ENCODE data around the gene HDAC6. TPM values are rescaled to one million over a fixed set of nuclear protein-coding genes. Genes with fewer than 3 reads are reported as not detected.

Gene HDAC6
- total and polyA plus RNA-seq, 10 of the 15 experiments (the other 5 are each of a cell fraction or from before 2014, with no cell fraction given), result 8.3 to 47.0 (median 34.1) TPM

DNA sequence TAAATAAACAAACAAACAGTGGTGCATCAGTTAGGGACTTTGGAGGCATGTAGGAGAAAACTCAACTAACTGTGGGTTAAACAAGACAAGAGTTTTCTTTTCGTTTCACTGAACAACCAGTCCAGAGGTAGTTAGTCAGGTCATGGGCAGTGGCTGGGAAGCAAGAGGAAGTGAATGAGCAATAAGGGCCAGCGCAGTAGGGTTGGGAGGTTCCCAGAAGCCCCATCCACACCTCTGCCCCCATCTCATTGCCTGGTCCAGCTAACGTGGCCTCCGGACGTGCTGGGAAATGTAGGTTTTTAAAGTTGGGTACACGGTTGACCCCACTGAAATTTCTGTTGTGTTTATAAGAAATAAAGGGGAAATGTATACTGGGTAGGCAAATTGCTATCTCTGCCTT is 31.6 kb upstream of the HDAC6 start:
- Histone ChIP-seq H3K9ac (ENCODE audit: control insufficient read depth, insufficient read depth, low read length) (no peak overlapping the region), H3K27me3 (replicated peaks in 1 of 2; ENCODE audit: control insufficient read depth in 2 of 2, insufficient read depth in 2 of 2, low read length in 1 of 2) (no peaks in the 10 kb centered on the region), H3K9me3 (replicated peaks; ENCODE audit: control insufficient read depth, insufficient read depth, low read length) (no peaks in the 10 kb centered on the region), H3K4me2 (ENCODE audit: control insufficient read depth, insufficient read depth) (no peak overlapping the region), H3K27ac (ENCODE audit: control insufficient read depth, insufficient read depth) (no peak overlapping the region), H3K79me2 (ENCODE audit: control insufficient read depth, insufficient read depth, low read length) (no peaks in the 10 kb centered on the region), H3K36me3 (ENCODE audit: control insufficient read depth in 2 of 2, insufficient read depth in 2 of 2, low read length in 1 of 2) (no peaks in the 10 kb centered on the region), H3K4me1 (ENCODE audit: control insufficient read depth, insufficient read depth, low read length) (no peaks in the 10 kb centered on the region), H2AFZ (ENCODE audit: control insufficient read depth, low read depth, low read length) (no peak overlapping the region), H3K4me3 (no peak overlapping the region), H4K20me1 (ENCODE audit: control insufficient read depth, insufficient read depth) (no peaks in the 10 kb centered on the region)
- ChIA-PET CTCF (no interaction called here), SMC1A (ENCODE audit: uncharacterized antibody, unreplicated experiment) (no interaction called here), POLR2A (no interaction called here), RAD21 (ENCODE audit: unreplicated experiment) (no interaction called here)
- ATAC-seq (no peak), DNase-seq (ENCODE audit: low read depth, low spot score) (no peak), FAIRE-seq (no peak)
- in situ Hi-C loops (cut with MboI), result loop anchor here (10.0 kb wide), 1 partner anchor 55 kb away; the partner anchor contains the start of gene ERAS
- BruUV-seq (replicated peaks), result no TSS peak
- TF ChIP-seq TCF3 (IDR thresholded peaks at IDR 0.05; ENCODE audit: borderline replicate concordance, insufficient read depth, low read depth, low read length) (no peak), PAX5 (IDR thresholded peaks at IDR 0.05; ENCODE audit: borderline replicate concordance, low read depth, low read length) (no peak), IRF5 (IDR thresholded peaks at IDR 0.05; ENCODE audit: borderline replicate concordance) (no peak), SUZ12 (IDR thresholded peaks at IDR 0.05; ENCODE audit: unreplicated experiment) (no peak), JUNB (IDR thresholded peaks at IDR 0.05) (no peak), KLF5 (IDR thresholded peaks at IDR 0.05; ENCODE audit: partially characterized antibody) (no peak), EGR1 (IDR thresholded peaks at IDR 0.05; ENCODE audit: borderline replicate concordance in 1 of 2, low read depth in 2 of 2, low read length in 2 of 2) (no peak), MTA3 (IDR thresholded peaks at IDR 0.05; ENCODE audit: borderline replicate concordance, low read length) (no peak)
- TF ChIP-seq, protein P1, sequence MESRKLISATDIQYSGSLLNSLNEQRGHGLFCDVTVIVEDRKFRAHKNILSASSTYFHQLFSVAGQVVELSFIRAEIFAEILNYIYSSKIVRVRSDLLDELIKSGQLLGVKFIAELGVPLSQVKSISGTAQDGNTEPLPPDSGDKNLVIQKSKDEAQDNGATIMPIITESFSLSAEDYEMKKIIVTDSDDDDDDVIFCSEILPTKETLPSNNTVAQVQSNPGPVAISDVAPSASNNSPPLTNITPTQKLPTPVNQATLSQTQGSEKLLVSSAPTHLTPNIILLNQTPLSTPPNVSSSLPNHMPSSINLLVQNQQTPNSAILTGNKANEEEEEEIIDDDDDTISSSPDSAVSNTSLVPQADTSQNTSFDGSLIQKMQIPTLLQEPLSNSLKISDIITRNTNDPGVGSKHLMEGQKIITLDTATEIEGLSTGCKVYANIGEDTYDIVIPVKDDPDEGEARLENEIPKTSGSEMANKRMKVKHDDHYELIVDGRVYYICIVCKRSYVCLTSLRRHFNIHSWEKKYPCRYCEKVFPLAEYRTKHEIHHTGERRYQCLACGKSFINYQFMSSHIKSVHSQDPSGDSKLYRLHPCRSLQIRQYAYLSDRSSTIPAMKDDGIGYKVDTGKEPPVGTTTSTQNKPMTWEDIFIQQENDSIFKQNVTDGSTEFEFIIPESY (IDR thresholded peaks at IDR 0.05), result no peak
- 30% methylated on average over 6 of the region's 6 CpGs for WGBS (ENCODE audit: insufficient coverage, insufficient replicate concordance, low lambda C conversion rate, missing lambda C conversion rate)
- intact Hi-C loops (cut with micrococcal nuclease; ENCODE audit: unreplicated experiment), result no loop called here
